Muscle layer of colon (tissue), 2 donors: ENCODE results near the gene SNX25.
"Not testable (repeated sequence)": the region's sequence is repeated elsewhere in the genome, so short reads cannot be mapped to it uniquely, and the experiment has no call there.

Source experiments
- H3K27ac ChIP-seq: one replicate; pipeline ENCODE4 v1.7.0; 2013; ENCODE audit warnings: low read depth, mild to moderate bottlenecking, low read length, moderate library complexity
- H3K27me3 ChIP-seq, 2 donors: one replicate each; pipeline ENCODE4 v1.7.0; 2013; ENCODE audit warnings: low read length in 2 of 2, mild to moderate bottlenecking in 2 of 2; ENCODE audit not compliant: insufficient read depth in 2 of 2, control insufficient read depth in 1 of 2
- H3K36me3 ChIP-seq: one replicate; pipeline ENCODE4 v1.7.0; 2013; ENCODE audit warnings: mild to moderate bottlenecking, low read length; ENCODE audit not compliant: insufficient read depth
- H3K4me1 ChIP-seq: one replicate; pipeline ENCODE4 v1.7.0; 2013; ENCODE audit warnings: mild to moderate bottlenecking, low read length; ENCODE audit not compliant: insufficient read depth
- H3K4me3 ChIP-seq, 2 donors: one replicate each; pipeline ENCODE4 v1.7.0; 2013; ENCODE audit warnings: low read length in 2 of 2, low read depth in 1 of 2, mild to moderate bottlenecking in 1 of 2, moderate library complexity in 1 of 2
- H3K9ac ChIP-seq: one replicate; pipeline ENCODE4 v1.7.0; 2013; ENCODE audit warnings: low read length
- H3K9me3 ChIP-seq: one replicate; pipeline ENCODE4 v1.7.0; 2013; ENCODE audit warnings: mild to moderate bottlenecking, low read length
- donor health status: abdominal sarcoma.
- donor health status: Adenocarcinoma of cecum.

The SNX25 gene

GRCh38 chr4:185317880-185318279 lies 108.5 kb downstream of the SNX25 start:
- peaks cover 7% of the 10 kb centered on the region for H3K36me3 ChIP-seq

GRCh38 chr4:185318679-185319078 lies 109.3 kb downstream of the SNX25 start:
- Histone ChIP-seq H3K9me3 (no peaks in the 10 kb centered on the region), H3K4me1 (no peaks in the 10 kb centered on the region), H3K4me3 (no peak overlapping the region), H3K36me3 (peaks cover 8% of the 10 kb centered on the region), H3K9ac (no peak overlapping the region), H3K27ac (no peak overlapping the region), H3K27me3 (no peaks in the 10 kb centered on the region)

More at GRCh38 chr4:185317880-185318279, 108.5 kb downstream of the SNX25 start:
- Histone ChIP-seq H3K4me3 (no peak overlapping the region), H3K27me3 (no peaks in the 10 kb centered on the region), H3K27ac (no peak overlapping the region), H3K4me1 (no peaks in the 10 kb centered on the region), H3K9me3 (no peaks in the 10 kb centered on the region), H3K9ac (no peak overlapping the region)

GRCh38 chr4:185322803-185323202 lies 113.4 kb downstream of the SNX25 start:
- Histone ChIP-seq H3K4me1 (no peaks in the 10 kb centered on the region), H3K27ac (no peak overlapping the region), H3K4me3 (no peak overlapping the region), H3K36me3 (peaks cover 11% of the 10 kb centered on the region), H3K9ac (no peak overlapping the region), H3K9me3 (no peaks in the 10 kb centered on the region), H3K27me3 (no peaks in the 10 kb centered on the region)

DNA sequence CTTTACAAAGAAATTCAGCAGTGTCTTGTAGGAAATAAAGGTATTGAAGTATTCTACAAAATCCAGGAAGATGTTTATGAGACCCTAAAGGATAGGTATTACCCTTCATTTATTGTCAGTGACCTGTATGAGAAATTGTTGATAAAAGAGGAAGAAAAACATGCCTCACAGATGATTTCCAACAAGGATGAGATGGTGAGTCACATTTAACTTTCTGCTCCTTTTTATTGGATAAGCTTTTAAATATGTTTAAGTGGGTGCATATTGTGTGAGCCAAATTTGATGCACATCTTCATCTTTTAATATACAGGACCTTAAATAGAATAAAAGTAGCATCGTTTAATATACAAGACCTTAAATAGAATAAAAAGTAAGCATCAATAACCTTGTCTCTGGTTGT lies 114.2 kb downstream of the SNX25 start:
- no peak overlapping the region for H3K9ac ChIP-seq
- no peaks in the 10 kb centered on the region for H3K9me3 ChIP-seq
- H3K4me3 ChIP-seq, result no peak overlapping the region
- H3K27me3 ChIP-seq, result no peaks in the 10 kb centered on the region
- H3K36me3 ChIP-seq, result peaks cover 11% of the 10 kb centered on the region
- no peak overlapping the region for H3K27ac ChIP-seq
- H3K4me1 ChIP-seq, result no peaks in the 10 kb centered on the region

GRCh38 chr4:185324361-185324760 lies 115.0 kb downstream of the SNX25 start:
- H3K9ac ChIP-seq, H3K4me1 ChIP-seq, H3K27me3 ChIP-seq, H3K9me3 ChIP-seq, H3K27ac ChIP-seq, H3K4me3 ChIP-seq: not testable (repeated sequence)
- peaks cover 11% of the 10 kb centered on the region for H3K36me3 ChIP-seq

- H3K27ac ChIP-seq, H3K4me3 ChIP-seq, H3K9me3 ChIP-seq, H3K9ac ChIP-seq, H3K27me3 ChIP-seq, H3K4me1 ChIP-seq: not testable (repeated sequence)
- H3K36me3 ChIP-seq, result peaks cover 11% of the 10 kb centered on the region
Measured at GRCh38 chr4:185325721-185326120, 116.3 kb downstream of the SNX25 start.

DNA sequence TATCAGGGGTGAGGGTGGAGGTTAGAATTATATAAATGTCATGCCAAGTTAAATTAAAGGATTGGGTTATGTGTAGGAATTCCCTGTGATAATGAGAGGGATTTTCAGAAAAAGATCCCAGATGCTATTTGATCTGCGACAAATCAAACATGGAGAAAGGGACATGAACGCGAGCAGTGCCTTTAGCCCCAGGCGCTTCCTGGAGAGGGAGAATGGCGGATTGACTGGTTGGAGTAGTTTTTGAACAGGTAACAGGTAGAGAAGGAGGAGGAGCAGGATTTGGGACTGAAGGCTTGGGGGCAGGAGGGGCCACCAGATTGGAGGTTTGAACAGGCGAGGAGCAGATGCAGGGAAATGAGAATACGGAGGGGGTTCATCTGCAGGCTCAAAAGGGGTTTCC lies 119.2 kb downstream of the SNX25 start:
- Histone ChIP-seq H3K9me3 (no peaks in the 10 kb centered on the region), H3K27me3 (no peaks in the 10 kb centered on the region), H3K9ac (no peak overlapping the region), H3K36me3 (peaks cover 4% of the 10 kb centered on the region), H3K4me1 (no peaks in the 10 kb centered on the region), H3K27ac (no peak overlapping the region), H3K4me3 (no peak overlapping the region)

DNA sequence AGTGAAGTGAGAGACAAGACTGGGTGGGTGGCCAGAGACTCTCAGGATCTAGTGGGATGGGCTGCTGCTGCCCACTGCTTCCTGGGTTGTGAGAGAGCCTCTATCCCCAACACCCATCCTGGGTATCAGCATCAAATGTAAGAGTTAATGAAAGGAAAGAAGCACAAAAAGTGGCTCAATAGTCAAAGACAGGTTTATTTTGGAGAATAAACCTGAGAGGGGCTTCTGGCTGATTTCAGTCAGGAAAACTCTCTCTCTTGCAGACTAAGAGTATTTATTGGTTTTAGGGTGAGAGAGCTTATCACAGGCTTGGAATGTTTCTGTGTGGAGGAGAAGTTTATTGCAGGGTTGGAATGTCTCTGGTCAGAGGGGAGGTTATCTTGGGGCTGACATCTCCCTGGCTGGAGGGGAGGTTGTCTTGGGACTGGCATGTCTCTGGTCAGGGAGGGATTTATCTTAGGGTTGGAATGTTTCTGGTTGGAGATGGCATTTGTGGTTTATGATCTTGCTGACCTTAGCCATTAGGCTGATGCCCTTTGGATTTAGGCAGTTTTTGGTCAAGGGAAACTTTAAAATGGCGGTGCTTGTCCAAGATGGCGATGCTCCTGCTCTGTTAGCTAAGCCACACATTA lies 120.6 kb downstream of the SNX25 start:
- not testable (repeated sequence) for H3K27ac ChIP-seq, H3K27me3 ChIP-seq, H3K4me3 ChIP-seq, H3K9me3 ChIP-seq, H3K9ac ChIP-seq, H3K36me3 ChIP-seq, H3K4me1 ChIP-seq

DNA sequence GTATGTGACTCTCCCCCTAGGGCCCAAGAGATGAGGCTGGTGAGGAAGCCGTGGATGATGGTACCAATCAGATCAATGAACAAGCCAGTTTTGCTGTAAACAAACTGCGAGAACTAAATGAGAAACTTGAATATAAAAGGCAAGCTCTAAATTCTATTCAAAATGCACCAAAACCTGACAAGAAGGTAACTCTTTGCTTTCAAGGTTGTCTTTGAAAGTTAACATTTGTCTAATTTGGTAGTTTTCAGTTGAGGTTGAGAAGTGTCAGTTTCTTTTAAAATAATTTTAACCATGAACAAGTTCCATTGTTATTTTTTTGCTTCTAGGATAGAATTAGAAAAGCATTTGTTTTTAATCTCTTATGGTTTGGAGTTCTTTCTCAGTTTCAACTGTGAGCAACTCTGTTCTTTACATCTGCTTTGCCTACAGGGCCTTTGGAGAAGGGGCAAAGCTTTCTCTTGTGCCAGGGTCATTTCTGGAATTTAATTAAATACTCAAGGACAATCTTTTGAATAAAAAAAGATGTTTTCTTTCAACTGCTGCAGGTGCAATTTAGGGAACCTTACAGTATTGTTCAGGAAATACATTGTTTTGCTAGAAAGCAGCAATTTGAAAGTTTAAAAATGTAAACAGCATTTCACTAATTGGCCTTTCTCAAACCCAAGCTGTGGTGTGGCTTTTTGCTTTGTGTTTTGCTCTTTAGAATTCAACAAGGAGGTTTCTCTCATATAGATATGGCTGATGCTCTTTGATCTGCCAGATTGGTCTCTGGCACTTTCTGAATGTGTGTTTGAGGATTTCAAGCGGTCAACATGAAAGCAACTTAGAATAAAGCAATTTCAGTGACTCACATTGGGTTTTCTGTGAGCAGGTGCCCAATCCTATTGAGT lies 123.4 kb downstream of the SNX25 start:
- no peak overlapping the region for H3K27ac ChIP-seq
- no peaks in the 10 kb centered on the region for H3K36me3 ChIP-seq
- no peak overlapping the region for H3K9ac ChIP-seq

DNA sequence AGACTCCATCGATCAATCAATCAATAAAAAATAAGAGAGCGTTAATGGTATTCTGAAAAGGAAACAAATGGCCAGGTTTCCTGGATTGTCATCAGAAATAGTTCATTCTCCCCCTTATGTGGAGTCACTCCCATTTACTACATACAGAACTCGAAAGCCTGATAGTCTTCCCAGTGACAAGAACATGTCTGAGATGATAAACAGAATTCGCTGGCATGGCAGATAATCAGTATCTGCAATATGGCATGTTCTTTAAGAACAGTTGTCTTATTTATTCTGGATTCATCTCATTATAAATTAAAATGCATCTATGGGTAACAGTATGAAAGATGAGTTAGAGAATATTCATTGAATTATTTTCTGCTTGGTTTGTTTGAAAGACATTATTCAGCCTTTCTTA lies 124.9 kb downstream of the SNX25 start:
- no peaks in the 10 kb centered on the region for H3K4me1 ChIP-seq
- H3K27ac ChIP-seq, result no peak overlapping the region
- H3K9ac ChIP-seq, result no peak overlapping the region
- H3K36me3 ChIP-seq, result no peaks in the 10 kb centered on the region
- H3K9me3 ChIP-seq, result peaks cover 8% of the 10 kb centered on the region
- H3K4me3 ChIP-seq, result no peak overlapping the region
- no peaks in the 10 kb centered on the region for H3K27me3 ChIP-seq

More for the DNA sequence above, 123.4 kb downstream of the SNX25 start:
- H3K4me1 ChIP-seq, result no peaks in the 10 kb centered on the region
- no peaks in the 10 kb centered on the region for H3K9me3 ChIP-seq
- H3K4me3 ChIP-seq, result no peak overlapping the region
- H3K27me3 ChIP-seq, result no peaks in the 10 kb centered on the region

GRCh38 chr4:185335579-185335978 lies 126.2 kb downstream of the SNX25 start:
- H3K9ac ChIP-seq, result no peak overlapping the region
- H3K36me3 ChIP-seq, result peaks cover 5% of the 10 kb centered on the region
- no peak overlapping the region for H3K4me3 ChIP-seq
- peaks cover 8% of the 10 kb centered on the region for H3K9me3 ChIP-seq
- no peaks in the 10 kb centered on the region for H3K4me1 ChIP-seq
- no peaks in the 10 kb centered on the region for H3K27me3 ChIP-seq
- H3K27ac ChIP-seq, result no peak overlapping the region

DNA sequence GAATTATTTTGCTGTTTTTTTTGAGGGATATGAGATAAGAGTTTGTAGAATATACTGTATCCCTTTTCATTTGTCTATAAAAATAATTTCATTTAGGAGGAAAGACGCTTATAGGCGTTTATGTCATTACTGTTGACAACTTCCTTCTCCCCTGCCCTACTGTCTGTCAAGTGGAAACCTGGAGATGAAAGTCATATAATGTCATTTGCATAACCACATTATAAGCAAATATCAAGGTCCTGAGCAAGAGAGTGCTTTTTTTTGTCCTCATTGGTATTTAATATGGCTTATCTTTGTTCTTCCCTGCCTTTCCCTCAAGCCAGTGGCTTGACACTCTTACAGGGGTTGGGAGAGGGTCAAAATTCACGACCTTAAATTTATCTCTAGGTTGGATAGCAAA lies 130.5 kb downstream of the SNX25 start:
- no peaks in the 10 kb centered on the region for H3K27me3 ChIP-seq
- H3K4me3 ChIP-seq, result no peak overlapping the region
- H3K4me1 ChIP-seq, result peaks cover 13% of the 10 kb centered on the region
- H3K9ac ChIP-seq, result no peak overlapping the region
- peaks cover 8% of the 10 kb centered on the region for H3K9me3 ChIP-seq
- peaks cover 5% of the 10 kb centered on the region for H3K36me3 ChIP-seq
- no peak overlapping the region for H3K27ac ChIP-seq
